ENCODE results near the gene PGF. TPM values are rescaled to one million over a fixed set of nuclear protein-coding genes. Genes with fewer than 3 reads are reported as not detected.

PGF gene
- total and polyA plus RNA-seq, 12 donors = 1.7 to 12.7 (median 4.9) TPM

GRCh38 chr14:74912801-74913200, 42.6 kb downstream of the PGF start:
- H3K27ac ChIP-seq = no peak overlapping the region
- H3K4me1 ChIP-seq (replicated peaks in 1 of 2) = peaks cover 0 to 4% of the 10 kb centered on the region in 2 donors
- no peaks in the 10 kb centered on the region for H3K36me3 ChIP-seq (replicated peaks in 1 of 2)
- DNase-seq = no peak
- H3K9me3 ChIP-seq (replicated peaks in 1 of 3) = no peaks in the 10 kb centered on the region
- 88 to 95% (median 92%) methylated on average over 4 to 10 of the region's 10 CpGs for WGBS, 4 donors
- no peaks in the 10 kb centered on the region for H3K27me3 ChIP-seq
- intact Hi-C loops (cut with DNase I) = loop anchor here in 1 of 2 donors (10.0 kb wide), 1 partner anchor 172 kb away; no protein-coding TSS in a partner anchor
- H3K4me3 ChIP-seq = no peak overlapping the region
- TF ChIP-seq POLR2A (IDR thresholded peaks at IDR 0.05) (no peak), CTCF (IDR thresholded peaks at IDR 0.05) (no peak)

GRCh38 chr14:74912111-74912510, 43.3 kb downstream of the PGF start:
- Histone ChIP-seq H3K4me1 (replicated peaks in 1 of 2) (peaks cover 0 to 4% of the 10 kb centered on the region in 2 donors), H3K27ac (no peak overlapping the region), H3K27me3 (no peaks in the 10 kb centered on the region), H3K36me3 (replicated peaks in 1 of 2) (no peaks in the 10 kb centered on the region), H3K4me3 (no peak overlapping the region), H3K9me3 (replicated peaks in 1 of 3) (no peaks in the 10 kb centered on the region)
- no peak for TF ChIP-seq POLR2A (IDR thresholded peaks at IDR 0.05)
- no peak for DNase-seq
- intact Hi-C loops (cut with DNase I) = loop anchor here in 1 of 2 donors (10.0 kb wide), 1 partner anchor 173 kb away; no protein-coding TSS in a partner anchor
- 72 to 87% (median 81%) methylated on average over 2 to 6 of the region's 6 CpGs for WGBS, 4 donors

DNA sequence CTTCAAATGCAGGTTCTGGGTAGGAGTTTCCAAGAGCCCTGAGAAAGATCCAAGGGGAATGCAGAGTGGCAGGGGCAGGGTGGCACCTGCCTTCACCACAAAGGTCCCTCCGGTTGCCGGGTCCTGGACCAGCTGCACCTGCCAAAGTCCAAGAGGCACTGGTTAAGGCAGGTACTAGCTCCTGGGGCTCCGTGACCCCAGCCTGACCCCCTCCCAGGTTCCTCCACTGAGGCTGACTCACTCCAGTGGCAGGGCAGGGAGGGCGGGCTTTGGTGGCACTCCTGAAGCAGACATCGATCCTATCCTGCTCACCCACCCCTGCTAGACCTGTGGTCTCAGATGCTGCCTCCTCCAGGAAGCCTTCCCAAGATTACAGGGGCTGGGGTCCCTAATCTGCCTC, 43.7 kb downstream of the PGF start:
- WGBS, 4 donors = 86 to 97% (median 92%) methylated on average over 3 to 5 of the region's 5 CpGs
- Histone ChIP-seq H3K27me3 (no peaks in the 10 kb centered on the region), H3K36me3 (replicated peaks in 1 of 2) (no peaks in the 10 kb centered on the region), H3K4me1 (replicated peaks in 1 of 2) (peaks cover 0 to 4% of the 10 kb centered on the region in 2 donors), H3K4me3 (no peak overlapping the region), H3K27ac (no peak overlapping the region), H3K9me3 (replicated peaks in 1 of 3) (no peaks in the 10 kb centered on the region)
- DNase-seq = no peak
- no peak for TF ChIP-seq CTCF (IDR thresholded peaks at IDR 0.05)
- no peak for TF ChIP-seq POLR2A (IDR thresholded peaks at IDR 0.05)
- intact Hi-C loops (cut with DNase I) = loop anchor here in 1 of 2 donors (10.0 kb wide), 1 partner anchor 173 kb away; no protein-coding TSS in a partner anchor

- H3K27me3 ChIP-seq = no peaks in the 10 kb centered on the region
- WGBS, 4 donors = 93 to 96% methylated on average over 6 of the region's 6 CpGs; no CpG with 5 or more reads in 2 of the 4 donors
- no peak overlapping the region for H3K4me3 ChIP-seq
- TF ChIP-seq CTCF (IDR thresholded peaks at IDR 0.05) (no peak), POLR2A (IDR thresholded peaks at IDR 0.05) (no peak)
- H3K36me3 ChIP-seq (replicated peaks in 1 of 2) = no peaks in the 10 kb centered on the region
- DNase-seq = no peak
- peaks cover 0 to 4% of the 10 kb centered on the region in 2 donors for H3K4me1 ChIP-seq (replicated peaks in 1 of 2)
- no peak overlapping the region for H3K27ac ChIP-seq
- intact Hi-C loops (cut with DNase I) = loop anchor here in 1 of 2 donors (10.0 kb wide), 1 partner anchor 174 kb away; no protein-coding TSS in a partner anchor
- no peaks in the 10 kb centered on the region for H3K9me3 ChIP-seq (replicated peaks in 1 of 3)
Measured at GRCh38 chr14:74911221-74911620, 44.2 kb downstream of the PGF start.

DNA sequence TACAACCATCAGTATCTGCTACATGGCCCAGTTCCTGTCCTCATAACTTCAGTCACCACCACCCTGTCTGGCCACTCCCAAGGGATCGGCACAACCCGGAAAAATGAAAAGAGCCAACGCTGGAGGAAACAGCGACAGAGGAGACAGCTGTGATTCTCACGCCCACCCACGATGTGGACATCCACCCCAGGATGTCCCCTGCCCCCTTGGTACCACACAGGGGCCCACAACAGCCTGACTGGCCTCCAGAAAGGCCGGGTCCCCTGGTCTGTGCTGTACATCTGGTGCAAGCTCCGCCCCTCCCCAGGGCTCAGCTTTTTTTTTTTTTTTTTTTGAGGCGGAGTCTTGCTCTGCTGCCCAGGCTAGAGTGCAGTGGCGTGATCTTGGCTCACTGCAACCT, 44.8 kb downstream of the PGF start:
- Histone ChIP-seq H3K27me3 (no peaks in the 10 kb centered on the region), H3K4me1 (replicated peaks in 1 of 2) (peaks cover 0 to 9% of the 10 kb centered on the region in 2 donors), H3K27ac (no peak overlapping the region), H3K36me3 (replicated peaks in 1 of 2) (no peaks in the 10 kb centered on the region), H3K9me3 (replicated peaks in 1 of 3) (no peaks in the 10 kb centered on the region), H3K4me3 (no peak overlapping the region)
- no peak for DNase-seq
- WGBS, 4 donors = 69 to 78% (median 73%) methylated on average over 9 to 10 of the region's 10 CpGs
- TF ChIP-seq POLR2A (IDR thresholded peaks at IDR 0.05) = no peak
- TF ChIP-seq CTCF (IDR thresholded peaks at IDR 0.05) = no peak
- intact Hi-C loops (cut with DNase I) = loop anchor here in 1 of 2 donors (10.0 kb wide), 1 partner anchor 174 kb away; no protein-coding TSS in a partner anchor

Data from adrenal gland (tissue), 12 donors.